Left renal cortex interstitium (tissue), 4 donors: ENCODE results near the gene EPC2. TPM values are rescaled to one million over a fixed set of nuclear protein-coding genes. Genes with fewer than 3 reads are reported as not detected.
A peak's percentile ranks its signal among the peaks of the same experiment; 100 is the strongest.
"Not testable (repeated sequence)": the region's sequence is repeated elsewhere in the genome, so short reads cannot be mapped to it uniquely, and the experiment has no call there.

ENCODE experiments used
- DNase-seq, 4 donors: peaks; one replicate each; pipeline ENCODE4 v3.0.0-alpha.2; 2013; ENCODE audit warnings: low read depth in 4 of 4, low spot score in 2 of 4, missing footprints in 1 of 4
- polyA plus RNA-seq, 4 donors: library from polyadenylated mRNA; unstranded; fragments of 120-200 nt; gene quantifications; one replicate each; pipeline ENCODE4 v1.2.1, GENCODE V29; 2013; ENCODE audit not compliant: insufficient read length in 4 of 4

The EPC2 gene
- polyA plus RNA-seq, 4 donors, result 43.9 to 51.4 (median 47.1) TPM

GRCh38 chr2:148640767-148641166 lies 3.8 kb upstream of the EPC2 start:
- no peak for DNase-seq

DNA sequence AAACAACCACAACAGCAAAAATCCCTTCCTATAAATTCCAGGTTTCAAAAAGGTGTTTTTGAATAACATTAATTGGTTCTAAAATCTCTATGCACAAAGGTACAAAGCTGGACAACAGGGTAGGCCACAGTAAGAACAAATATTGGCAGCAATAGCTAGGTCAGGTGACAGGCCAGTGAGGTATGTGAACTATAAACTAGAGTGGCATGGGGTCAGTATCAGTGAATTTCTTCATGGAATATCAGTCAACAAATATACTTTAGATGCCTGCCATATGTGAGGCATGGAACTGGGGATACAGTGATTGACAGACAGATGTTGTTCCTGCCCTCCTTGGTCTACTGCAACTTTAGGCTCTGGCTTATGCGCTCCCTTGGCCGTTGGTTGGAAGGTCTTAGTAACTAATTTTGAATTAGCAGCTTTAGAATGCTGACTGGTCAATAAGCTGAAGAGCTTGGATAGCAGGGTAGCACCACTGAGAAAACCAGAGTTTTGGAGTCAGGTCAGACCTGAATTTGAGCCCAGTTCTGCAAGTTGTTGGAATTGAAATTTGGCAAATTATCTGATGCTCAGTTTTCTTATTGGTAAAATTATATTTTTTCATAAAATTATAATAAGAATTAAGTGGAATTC lies 2.3 kb upstream of the EPC2 start:
- no peak for DNase-seq

DNA sequence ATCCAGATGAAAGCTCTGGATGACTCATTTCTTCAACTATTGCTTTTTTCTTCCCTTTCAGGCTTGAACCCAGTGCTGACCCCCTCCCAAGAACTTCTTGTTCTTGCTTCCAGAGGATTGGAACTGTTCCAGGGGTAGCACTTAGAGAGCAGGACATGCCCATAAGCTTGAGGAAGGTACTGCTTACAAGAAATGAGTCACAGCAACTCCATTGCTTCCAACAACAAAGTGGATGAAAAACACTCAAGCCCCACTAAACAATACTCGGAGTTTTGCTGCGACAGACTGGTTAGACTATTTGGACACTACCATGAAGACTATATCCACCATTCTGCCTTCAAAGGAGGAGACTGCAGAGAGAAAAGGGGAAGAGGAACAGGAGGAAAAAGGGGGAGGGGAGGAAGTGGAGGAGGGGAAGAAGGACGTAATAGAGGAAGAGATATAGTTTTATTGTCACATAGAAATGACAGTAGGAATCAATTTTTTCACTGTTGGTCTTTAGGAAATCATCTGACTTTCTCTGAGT lies 1.6 kb upstream of the EPC2 start:
- DNase-seq, result no peak

DNA sequence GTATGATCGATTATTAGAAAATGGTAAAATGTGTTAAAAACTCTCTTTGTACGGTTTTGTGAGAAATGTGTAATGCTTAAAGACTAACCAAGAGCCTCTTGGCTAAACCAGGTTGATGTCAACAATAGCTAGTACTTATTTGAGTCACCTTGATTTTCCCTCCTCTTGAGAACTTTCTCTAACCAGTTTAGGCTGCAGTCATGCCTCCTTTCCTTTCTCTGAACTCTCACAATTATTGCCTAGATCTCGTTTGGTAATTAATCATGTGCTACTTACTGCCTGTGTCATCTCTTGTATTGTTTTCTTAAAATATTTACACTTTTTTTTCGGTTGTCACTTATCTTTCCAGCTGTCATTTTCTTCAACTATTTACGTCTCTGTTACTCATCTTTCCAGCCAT lies 1.1 kb upstream of the EPC2 start:
- no peak for DNase-seq

DNA sequence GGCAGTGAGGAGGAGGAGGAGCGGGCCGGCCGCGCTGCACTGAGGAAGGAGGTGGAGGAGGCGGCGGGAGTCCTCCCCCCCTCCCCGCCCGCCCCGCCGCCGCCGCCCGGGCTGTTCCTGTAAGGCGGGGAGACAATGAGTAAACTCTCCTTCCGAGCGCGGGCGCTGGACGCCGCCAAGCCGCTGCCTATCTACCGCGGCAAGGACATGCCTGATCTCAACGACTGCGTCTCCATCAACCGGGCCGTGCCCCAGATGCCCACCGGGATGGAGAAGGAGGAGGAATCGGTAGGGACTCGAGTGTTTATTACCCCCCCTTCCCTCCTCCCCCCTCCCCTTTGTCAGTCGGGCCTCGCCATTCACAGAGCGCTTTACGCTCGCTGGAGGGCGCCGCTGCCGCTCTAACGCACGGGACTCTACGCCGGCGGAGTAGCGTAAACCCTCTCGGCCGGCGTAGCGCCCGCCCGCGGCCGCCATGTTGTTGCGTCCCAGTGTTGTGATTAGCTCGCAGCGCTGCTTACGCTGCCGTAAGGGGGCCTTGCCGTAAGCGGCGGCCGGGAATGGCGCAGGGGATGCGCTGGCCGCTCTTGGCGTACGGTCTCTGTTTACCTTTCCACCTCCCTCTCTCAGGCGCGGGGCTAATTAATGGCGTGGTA lies 460 bp downstream of the EPC2 start:
- DNase-seq, result peak; percentile 92 to 98 (median 97)

DNA sequence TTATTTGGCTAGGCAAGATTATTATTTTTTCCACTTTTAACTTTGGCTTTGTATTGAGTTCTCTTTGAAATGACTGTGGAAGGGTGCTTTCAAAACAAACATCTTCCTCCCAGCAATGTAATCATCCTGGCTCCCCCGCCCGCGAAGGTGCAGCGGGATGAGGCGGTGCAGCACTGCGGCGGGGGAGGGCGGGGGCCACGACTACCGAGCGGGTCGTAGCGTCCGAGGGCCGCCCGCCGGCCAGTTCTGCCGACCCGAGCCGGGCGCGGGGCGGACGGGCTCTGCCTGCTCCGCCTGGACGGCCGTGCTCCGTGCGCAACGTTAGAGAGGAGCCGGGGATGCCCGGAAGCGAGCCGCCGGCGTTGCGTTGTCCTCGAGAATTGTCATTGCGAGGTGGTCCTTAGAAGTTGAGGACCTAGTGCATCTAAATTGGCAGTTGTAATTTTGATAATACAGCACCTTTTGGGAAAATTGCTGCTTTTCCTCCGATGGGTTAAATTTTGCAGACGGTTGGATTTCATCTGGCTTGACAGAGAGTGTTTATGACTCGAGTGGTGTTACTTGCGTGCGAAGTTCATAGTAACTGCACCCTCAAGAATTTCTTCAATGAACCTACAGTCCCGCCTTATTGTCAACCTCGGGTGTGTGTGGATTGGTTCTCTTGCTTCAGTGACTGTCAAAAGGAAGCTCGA lies 1.1 kb downstream of the EPC2 start:
- DNase-seq, result peak; percentile 13 to 36 (median 32)

GRCh38 chr2:148646231-148646559 lies 1.6 kb downstream of the EPC2 start:
- no peak for DNase-seq

- not testable (repeated sequence) for DNase-seq
These were observed 3.2 kb downstream of the EPC2 start for GRCh38 chr2:148647711-148648110.

- no peak for DNase-seq
These were observed 5.4 kb downstream of the EPC2 start for GRCh38 chr2:148649936-148650335.

- no peak for DNase-seq
These were observed 6.3 kb downstream of the EPC2 start for GRCh38 chr2:148650881-148651280.

- no peak for DNase-seq
These were observed 7.4 kb downstream of the EPC2 start for GRCh38 chr2:148651972-148652371.

- no peak for DNase-seq
These were observed 8.9 kb downstream of the EPC2 start for GRCh38 chr2:148653437-148653836.

GRCh38 chr2:148654435-148654834 lies 9.9 kb downstream of the EPC2 start:
- DNase-seq, result no peak

- no peak for DNase-seq
These were observed 12.0 kb downstream of the EPC2 start for GRCh38 chr2:148656516-148656915.

GRCh38 chr2:148658807-148659722 lies 14.5 kb downstream of the EPC2 start:
- no peak for DNase-seq

DNA sequence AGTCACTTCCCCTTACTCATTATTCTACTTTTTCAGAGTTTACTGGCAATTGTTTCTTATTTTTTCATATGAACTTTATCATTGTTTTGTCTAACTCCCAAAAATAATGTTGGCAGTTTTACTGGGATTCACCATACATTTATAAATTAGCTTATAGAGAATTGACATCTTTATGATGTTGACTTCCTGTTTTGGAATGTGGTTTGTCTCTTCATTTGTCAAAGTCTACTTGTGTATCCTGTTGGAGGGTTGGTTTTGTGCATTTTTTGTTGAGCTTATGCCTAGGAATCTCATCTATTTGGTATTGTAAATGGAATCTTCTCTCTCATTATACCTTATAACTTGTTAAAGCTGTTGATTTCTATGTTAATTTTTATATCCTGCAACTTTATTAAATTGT lies 16.4 kb downstream of the EPC2 start:
- DNase-seq, result peak in 1 of 4 donors; percentile 11

- DNase-seq, result not testable (repeated sequence)
These were observed 17.8 kb downstream of the EPC2 start for GRCh38 chr2:148662332-148662731.

- no peak for DNase-seq
These were observed 19.7 kb downstream of the EPC2 start for GRCh38 chr2:148664229-148664628.

DNA sequence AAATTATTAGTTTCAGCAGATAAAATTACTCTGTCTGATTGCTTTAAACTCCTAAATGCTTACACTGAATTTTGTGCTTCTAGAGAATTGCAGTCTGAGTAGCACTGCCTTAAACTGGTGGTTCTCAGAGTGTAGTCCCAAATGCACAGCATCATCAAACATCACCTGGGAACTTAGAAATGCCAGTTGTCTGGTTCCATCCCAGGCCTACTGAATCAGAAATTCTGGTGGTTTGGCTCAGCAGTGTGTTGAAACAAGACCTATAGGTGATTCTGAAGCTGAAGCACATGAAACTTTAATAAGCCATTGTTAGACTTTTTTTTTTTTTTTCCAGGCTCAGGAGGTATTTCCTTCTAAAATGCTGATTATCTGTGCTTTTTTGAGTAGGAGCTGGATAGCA lies 22.0 kb downstream of the EPC2 start:
- DNase-seq, result no peak

- no peak for DNase-seq
These were observed 22.7 kb downstream of the EPC2 start for GRCh38 chr2:148667113-148667836.
